ENCODE results near the gene DCST2. TPM values are rescaled to one million over a fixed set of nuclear protein-coding genes. Genes with fewer than 3 reads are reported as not detected.

Gene DCST2
- total RNA-seq, 2 experiments from 2014 or later, result 0.20 to 0.31 TPM

- no peaks in the 10 kb centered on the region for H3K36me3 Mint-ChIP-seq
- DNase-seq, result no peak
- no peak overlapping the region for H3K4me3 Mint-ChIP-seq
- no peak overlapping the region for H3K27ac Mint-ChIP-seq
- no peaks in the 10 kb centered on the region for H3K27me3 Mint-ChIP-seq
- H3K9me3 Mint-ChIP-seq, result no peaks in the 10 kb centered on the region
- no peaks in the 10 kb centered on the region for H3K4me1 Mint-ChIP-seq
Measured at GRCh38 chr1:155030243-155030795, 3.3 kb downstream of the DCST2 start.

- Mint-ChIP-seq H3K27me3 (no peaks in the 10 kb centered on the region), H3K4me3 (no peak overlapping the region), H3K9me3 (no peaks in the 10 kb centered on the region)
Measured at GRCh38 chr1:155029513-155030242, 3.9 kb downstream of the DCST2 start.

GRCh38 chr1:155026588-155026987 lies 7.0 kb downstream of the DCST2 start:
- H3K27me3 Mint-ChIP-seq, result no peaks in the 10 kb centered on the region
- no peaks in the 10 kb centered on the region for H3K4me1 Mint-ChIP-seq
- H3K27ac Mint-ChIP-seq, result no peak overlapping the region
- H3K9me3 Mint-ChIP-seq, result no peaks in the 10 kb centered on the region
- DNase-seq, result no peak
- no peak overlapping the region for H3K4me3 Mint-ChIP-seq
- no peaks in the 10 kb centered on the region for H3K36me3 Mint-ChIP-seq

More at GRCh38 chr1:155029513-155030242, 3.9 kb downstream of the DCST2 start:
- Mint-ChIP-seq H3K27ac (no peak overlapping the region), H3K36me3 (no peaks in the 10 kb centered on the region), H3K4me1 (no peaks in the 10 kb centered on the region)
- no peak for DNase-seq

DNA sequence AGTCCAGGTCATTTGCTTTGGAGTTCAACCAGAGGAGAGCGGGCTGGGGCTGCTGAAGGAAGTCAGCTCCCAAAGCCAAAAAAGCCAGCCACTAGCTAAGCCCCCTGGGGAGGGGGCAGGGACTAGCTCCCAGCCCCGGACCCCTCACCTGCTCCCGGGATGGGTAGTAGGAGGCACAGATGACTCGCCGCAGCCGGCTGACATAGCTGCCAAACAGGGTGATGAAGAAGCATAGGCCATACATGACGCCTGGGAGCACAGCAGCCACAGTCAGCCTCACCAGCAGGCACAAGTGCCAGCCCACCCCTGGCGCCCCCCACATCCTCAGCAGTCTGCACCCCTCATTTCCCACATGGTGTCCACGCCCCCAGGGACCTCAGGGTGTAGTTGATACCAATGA lies 7.4 kb downstream of the DCST2 start:
- DNase-seq, result no peak
- Mint-ChIP-seq H3K27ac (no peak overlapping the region), H3K4me3 (no peak overlapping the region), H3K27me3 (no peaks in the 10 kb centered on the region), H3K4me1 (no peaks in the 10 kb centered on the region), H3K36me3 (no peaks in the 10 kb centered on the region), H3K9me3 (no peaks in the 10 kb centered on the region)

DNA sequence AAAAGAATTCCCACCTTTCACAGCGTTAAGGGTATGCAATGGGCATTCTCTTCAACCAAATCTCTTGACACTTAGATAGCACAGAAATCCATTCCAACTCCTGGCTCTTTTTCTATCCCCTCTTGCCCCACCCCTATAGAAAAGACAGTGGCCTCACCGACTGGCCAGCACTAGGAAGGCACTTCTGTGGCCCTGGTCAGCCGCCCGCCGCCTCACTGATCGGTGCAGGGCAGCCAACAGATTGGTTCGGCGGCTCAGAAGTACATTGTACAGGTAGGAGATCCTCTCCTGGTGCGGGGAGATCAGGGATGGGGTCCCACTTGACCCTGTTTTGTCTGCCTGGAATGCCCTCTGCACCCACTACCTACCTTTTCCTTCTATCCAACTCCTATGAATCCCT lies 9.3 kb downstream of the DCST2 start:
- H3K27me3 Mint-ChIP-seq, result no peaks in the 10 kb centered on the region
- H3K9me3 Mint-ChIP-seq, result no peaks in the 10 kb centered on the region
- no peak overlapping the region for H3K4me3 Mint-ChIP-seq

DNA sequence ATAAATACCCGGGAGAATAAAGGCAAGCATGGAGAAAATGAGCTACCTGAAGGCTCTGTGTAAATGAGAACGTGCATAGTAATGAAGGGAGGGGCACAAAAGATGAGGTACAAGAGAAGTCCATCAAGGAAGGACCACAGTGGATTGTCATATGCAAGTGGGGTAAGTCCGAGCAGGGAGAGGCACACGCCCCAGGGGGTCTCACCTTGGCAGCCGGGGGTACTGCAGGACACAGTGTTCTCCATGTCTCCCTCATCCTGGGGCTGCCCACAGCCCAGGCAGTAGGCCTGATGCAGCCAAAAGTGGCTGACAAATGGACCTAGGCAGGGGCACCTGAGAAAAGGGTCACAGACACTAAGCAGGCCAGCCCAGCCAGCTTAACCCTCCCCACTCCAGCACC lies 10.0 kb downstream of the DCST2 start:
- Mint-ChIP-seq H3K27me3 (no peaks in the 10 kb centered on the region), H3K4me3 (no peak overlapping the region), H3K4me1 (no peaks in the 10 kb centered on the region), H3K27ac (no peak overlapping the region), H3K9me3 (no peaks in the 10 kb centered on the region), H3K36me3 (no peaks in the 10 kb centered on the region)
- DNase-seq, result no peak

More for the DNA sequence above, 9.3 kb downstream of the DCST2 start:
- DNase-seq, result no peak
- no peaks in the 10 kb centered on the region for H3K36me3 Mint-ChIP-seq
- H3K4me1 Mint-ChIP-seq, result no peaks in the 10 kb centered on the region
- H3K27ac Mint-ChIP-seq, result no peak overlapping the region

GRCh38 chr1:155022927-155023236 lies 10.7 kb downstream of the DCST2 start:
- Mint-ChIP-seq H3K27me3 (no peaks in the 10 kb centered on the region), H3K36me3 (no peaks in the 10 kb centered on the region)

GRCh38 chr1:155022136-155022926 lies 11.2 kb downstream of the DCST2 start:
- H3K9me3 Mint-ChIP-seq, result no peaks in the 10 kb centered on the region
- DNase-seq, result no peak
- no peak overlapping the region for H3K4me3 Mint-ChIP-seq
- H3K4me1 Mint-ChIP-seq, result peaks cover 3% of the 10 kb centered on the region
- no peak overlapping the region for H3K27ac Mint-ChIP-seq
- H3K27me3 Mint-ChIP-seq, result no peaks in the 10 kb centered on the region
- H3K36me3 Mint-ChIP-seq, result no peaks in the 10 kb centered on the region

More at GRCh38 chr1:155022927-155023236, 10.7 kb downstream of the DCST2 start:
- Mint-ChIP-seq H3K9me3 (no peaks in the 10 kb centered on the region), H3K4me1 (peaks cover 2% of the 10 kb centered on the region), H3K27ac (no peak overlapping the region), H3K4me3 (no peak overlapping the region)
- no peak for DNase-seq

DNA sequence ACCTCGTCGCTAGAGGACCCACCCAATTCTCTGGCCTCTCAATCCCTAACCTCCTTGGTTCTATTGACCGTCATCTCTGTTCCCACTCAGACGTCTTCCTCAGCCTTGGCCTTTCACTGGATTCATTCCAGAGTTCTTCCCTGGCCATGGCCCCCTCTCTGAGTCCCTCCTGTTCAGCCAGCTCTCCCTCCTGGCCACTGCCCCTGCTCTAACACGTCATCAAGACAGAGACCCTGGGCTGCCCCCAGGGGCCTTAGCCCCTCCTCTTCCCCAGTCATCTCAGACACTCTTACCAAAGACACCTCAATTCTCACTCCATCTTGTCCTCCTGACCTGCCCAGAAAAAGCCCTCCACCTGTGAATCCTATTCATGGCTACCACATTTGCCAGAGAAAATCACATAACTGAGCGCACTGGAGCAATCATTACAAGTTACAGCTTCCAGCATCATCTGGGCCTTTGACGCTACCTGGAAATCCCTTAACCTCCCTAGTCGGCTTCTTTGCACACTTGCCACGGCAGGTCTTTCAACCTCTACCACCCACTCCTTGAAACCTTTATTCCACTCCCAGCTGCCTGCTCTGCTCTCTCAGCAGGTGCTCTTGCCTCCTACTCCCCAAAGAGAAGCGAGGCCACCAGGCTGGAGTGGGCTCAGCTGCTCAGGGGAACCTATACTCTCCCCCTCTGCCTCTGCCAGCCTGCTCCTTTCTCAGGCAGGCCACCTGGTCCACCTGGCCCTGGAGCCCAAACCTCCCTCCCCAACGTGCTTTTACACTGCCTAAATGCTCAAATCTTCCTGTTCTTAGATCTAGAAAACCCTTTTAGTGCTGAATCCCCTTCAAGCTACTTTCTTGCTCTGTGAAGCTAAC lies 14.0 kb downstream of the DCST2 start:
- H3K4me3 Mint-ChIP-seq, result no peak overlapping the region
- H3K27ac Mint-ChIP-seq, result no peak overlapping the region
- DNase-seq, result no peak
- peaks cover 6% of the 10 kb centered on the region for H3K27me3 Mint-ChIP-seq
- H3K4me1 Mint-ChIP-seq, result peaks cover 17% of the 10 kb centered on the region
- no peaks in the 10 kb centered on the region for H3K9me3 Mint-ChIP-seq
- peaks cover 4% of the 10 kb centered on the region for H3K36me3 Mint-ChIP-seq

- H3K9me3 Mint-ChIP-seq, result no peaks in the 10 kb centered on the region
- peaks cover 23% of the 10 kb centered on the region for H3K4me1 Mint-ChIP-seq
Measured at GRCh38 chr1:155018617-155019348, 14.8 kb downstream of the DCST2 start.

DNA sequence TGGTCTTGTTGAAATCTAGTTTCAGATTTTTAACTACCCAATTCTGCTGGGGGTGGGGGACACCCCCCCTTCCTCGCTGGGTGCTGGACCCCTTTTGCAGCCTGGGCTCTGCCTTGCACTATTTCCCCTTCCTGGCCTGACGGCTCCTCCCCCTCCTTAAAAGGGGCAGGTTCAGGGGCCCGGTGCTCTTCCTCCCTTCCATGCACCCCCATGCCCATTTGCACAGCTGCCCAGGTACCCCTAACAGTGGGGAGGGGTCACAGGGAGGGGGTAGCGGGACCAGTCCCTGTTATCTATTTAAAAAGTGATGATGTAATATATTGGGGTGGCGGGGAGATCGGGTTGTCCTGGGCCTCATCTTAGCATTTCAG lies 15.7 kb downstream of the DCST2 start:
- Mint-ChIP-seq H3K4me3 (peak overlapping the region; percentile 57), H3K36me3 (peaks cover 4% of the 10 kb centered on the region), H3K9me3 (no peaks in the 10 kb centered on the region), H3K4me1 (peaks cover 30% of the 10 kb centered on the region), H3K27me3 (peaks cover 6% of the 10 kb centered on the region), H3K27ac (no peak overlapping the region)
- DNase-seq, result no peak

More at GRCh38 chr1:155018617-155019348, 14.8 kb downstream of the DCST2 start:
- Mint-ChIP-seq H3K27me3 (peaks cover 6% of the 10 kb centered on the region), H3K36me3 (peaks cover 4% of the 10 kb centered on the region), H3K4me3 (no peak overlapping the region), H3K27ac (no peak overlapping the region)
- no peak for DNase-seq

DNA sequence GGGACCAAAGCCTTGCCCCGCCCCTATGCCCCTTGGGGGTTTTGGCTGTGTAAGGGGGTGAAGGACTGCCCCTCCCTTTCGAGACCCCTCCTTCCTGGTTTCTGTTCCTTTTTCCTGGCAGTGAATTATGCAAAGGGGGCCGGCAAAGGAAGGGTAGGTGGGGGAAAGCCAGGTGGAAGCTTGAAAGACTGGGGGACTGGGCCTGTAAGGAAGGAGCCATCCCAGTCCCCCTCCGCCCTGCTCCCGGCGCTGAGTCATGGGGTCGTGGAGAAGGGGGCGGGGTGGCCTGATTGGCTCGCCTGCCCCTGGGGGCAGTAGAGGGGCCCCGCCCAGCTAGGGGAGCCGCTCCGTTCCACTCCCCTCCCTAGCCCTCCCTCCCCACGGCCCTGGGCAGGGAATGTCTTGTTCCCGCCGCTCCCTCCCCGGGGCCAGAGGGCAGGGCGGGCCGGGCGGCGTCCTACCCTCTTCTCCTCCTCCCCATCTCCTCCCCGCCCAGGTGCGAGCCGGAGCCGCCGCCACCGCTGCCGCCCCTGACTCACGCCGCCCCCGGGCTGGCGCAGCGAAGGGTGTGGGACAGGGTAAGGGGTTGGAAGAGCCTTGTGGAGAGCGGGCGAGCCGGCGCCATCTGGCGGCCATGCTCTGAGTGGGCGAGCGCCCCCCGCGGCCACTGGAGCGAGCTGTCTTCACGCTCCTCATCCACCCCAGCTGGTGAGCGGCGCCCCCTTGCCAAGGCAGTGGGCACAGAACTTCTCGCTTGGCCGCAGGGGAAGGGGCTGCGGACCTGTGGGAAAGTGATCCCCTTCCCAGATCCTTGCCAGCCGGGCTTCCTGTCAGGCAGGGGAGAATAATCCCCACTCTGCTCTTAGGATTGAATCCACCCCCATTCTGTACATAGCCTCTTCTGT lies 16.3 kb downstream of the DCST2 start:
- H3K4me1 Mint-ChIP-seq, result peaks cover 36% of the 10 kb centered on the region
- peak overlapping the region; percentile 57 for H3K4me3 Mint-ChIP-seq
- peaks cover 4% of the 10 kb centered on the region for H3K36me3 Mint-ChIP-seq
- peaks cover 6% of the 10 kb centered on the region for H3K27me3 Mint-ChIP-seq
- DNase-seq, result peak; percentile 93
- peak overlapping the region; percentile 13 for H3K27ac Mint-ChIP-seq
- H3K9me3 Mint-ChIP-seq, result no peaks in the 10 kb centered on the region

DNA sequence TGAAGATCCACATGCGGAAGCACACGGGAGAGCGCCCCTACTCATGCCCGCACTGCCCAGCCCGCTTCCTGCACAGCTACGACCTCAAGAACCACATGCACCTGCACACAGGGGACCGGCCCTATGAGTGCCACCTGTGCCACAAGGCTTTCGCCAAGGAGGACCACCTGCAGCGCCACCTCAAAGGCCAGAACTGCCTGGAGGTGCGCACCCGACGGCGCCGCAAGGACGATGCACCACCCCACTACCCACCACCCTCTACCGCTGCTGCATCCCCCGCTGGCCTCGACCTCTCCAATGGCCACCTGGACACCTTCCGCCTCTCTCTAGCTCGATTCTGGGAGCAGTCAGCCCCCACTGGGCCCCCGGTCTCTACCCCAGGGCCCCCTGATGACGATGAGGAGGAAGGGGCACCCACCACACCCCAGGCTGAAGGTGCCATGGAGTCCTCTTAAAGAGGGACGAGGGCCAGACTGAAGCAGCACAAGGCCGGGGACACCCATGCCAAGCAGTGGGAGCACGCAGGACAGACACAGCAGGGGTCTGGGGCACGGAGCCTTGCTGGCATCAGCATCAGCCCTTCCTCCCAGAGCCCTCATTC lies 17.2 kb downstream of the DCST2 start:
- DNase-seq, result no peak

More for the DNA sequence above, 17.2 kb downstream of the DCST2 start:
- Mint-ChIP-seq H3K9me3 (no peaks in the 10 kb centered on the region), H3K36me3 (peaks cover 4% of the 10 kb centered on the region), H3K4me3 (no peak overlapping the region), H3K27me3 (peaks cover 6% of the 10 kb centered on the region), H3K4me1 (peaks cover 40% of the 10 kb centered on the region), H3K27ac (peak overlapping the region; percentile 11)
